ENCODE data around the gene HMGA1. TPM values are rescaled to one million over a fixed set of nuclear protein-coding genes. Genes with fewer than 3 reads are reported as not detected.
A peak's percentile ranks its signal among the peaks of the same experiment; 100 is the strongest.

Gene HMGA1
- total RNA-seq, 2 donors from 2014 or later = 87.5 to 90.3 TPM

GRCh38 chr6:34205466-34205865 is 31.2 kb upstream of the HMGA1 start:
- no peaks in the 10 kb centered on the region for H3K27me3 Mint-ChIP-seq
- no peak overlapping the region for H3K27ac Mint-ChIP-seq
- no peak overlapping the region for H3K4me3 Mint-ChIP-seq
- H3K9me3 ChIP-seq (ENCODE audit: control insufficient read depth, low read length, poor library complexity, severe bottlenecking) = no peaks in the 10 kb centered on the region
- H3K4me1 Mint-ChIP-seq = peaks cover 9% of the 10 kb centered on the region
- H3K36me3 Mint-ChIP-seq (ENCODE audit: low read depth) = no peaks in the 10 kb centered on the region
- no peak for ATAC-seq
- DNase-seq = no peak

- DNase-seq (no peak), ATAC-seq (no peak)
- Mint-ChIP-seq H3K4me1 (peaks cover 9% of the 10 kb centered on the region), H3K27me3 (no peaks in the 10 kb centered on the region), H3K4me3 (no peak overlapping the region), H3K27ac (no peak overlapping the region), H3K36me3 (ENCODE audit: low read depth) (no peaks in the 10 kb centered on the region)
- H3K9me3 ChIP-seq (ENCODE audit: control insufficient read depth, low read length, poor library complexity, severe bottlenecking) = no peaks in the 10 kb centered on the region
Observed at GRCh38 chr6:34205916-34206315, 30.8 kb upstream of the HMGA1 start.

GRCh38 chr6:34206726-34207125 is 29.9 kb upstream of the HMGA1 start:
- Mint-ChIP-seq H3K36me3 (ENCODE audit: low read depth) (no peaks in the 10 kb centered on the region), H3K4me3 (no peak overlapping the region), H3K4me1 (peaks cover 9% of the 10 kb centered on the region), H3K27ac (peak overlapping the region; percentile 4), H3K27me3 (no peaks in the 10 kb centered on the region)
- ATAC-seq = no peak
- DNase-seq = no peak
- no peaks in the 10 kb centered on the region for H3K9me3 ChIP-seq (ENCODE audit: control insufficient read depth, low read length, poor library complexity, severe bottlenecking)

- no peaks in the 10 kb centered on the region for H3K9me3 ChIP-seq (ENCODE audit: control insufficient read depth, low read length, poor library complexity, severe bottlenecking)
- no peaks in the 10 kb centered on the region for H3K27me3 Mint-ChIP-seq
- no peak overlapping the region for H3K4me3 Mint-ChIP-seq
- no peak for DNase-seq
- ATAC-seq = peak; percentile 16
- peak overlapping the region; percentile 75 for H3K27ac Mint-ChIP-seq
- peaks cover 9% of the 10 kb centered on the region for H3K4me1 Mint-ChIP-seq
- H3K36me3 Mint-ChIP-seq (ENCODE audit: low read depth) = no peaks in the 10 kb centered on the region
Observed at GRCh38 chr6:34207695-34208443, 28.8 kb upstream of the HMGA1 start.

GRCh38 chr6:34213772-34214171 is 22.9 kb upstream of the HMGA1 start:
- ATAC-seq = no peak
- Mint-ChIP-seq H3K4me3 (no peak overlapping the region), H3K27ac (no peak overlapping the region), H3K4me1 (peaks cover 2% of the 10 kb centered on the region), H3K36me3 (ENCODE audit: low read depth) (no peaks in the 10 kb centered on the region), H3K27me3 (no peaks in the 10 kb centered on the region)
- no peaks in the 10 kb centered on the region for H3K9me3 ChIP-seq (ENCODE audit: control insufficient read depth, low read length, poor library complexity, severe bottlenecking)
- no peak for DNase-seq

- Mint-ChIP-seq H3K4me3 (no peak overlapping the region), H3K27ac (peak overlapping the region; percentile 82), H3K4me1 (peaks cover 4% of the 10 kb centered on the region), H3K27me3 (no peaks in the 10 kb centered on the region), H3K36me3 (ENCODE audit: low read depth) (no peaks in the 10 kb centered on the region)
- no peaks in the 10 kb centered on the region for H3K9me3 ChIP-seq (ENCODE audit: control insufficient read depth, low read length, poor library complexity, severe bottlenecking)
- no peak for ATAC-seq
- DNase-seq = no peak
Observed at GRCh38 chr6:34218691-34219090, 18.0 kb upstream of the HMGA1 start.

- H3K36me3 Mint-ChIP-seq (ENCODE audit: low read depth) = no peaks in the 10 kb centered on the region
- ATAC-seq (no peak), DNase-seq (no peak)
- peak overlapping the region; percentile 88 for H3K27ac Mint-ChIP-seq
- no peaks in the 10 kb centered on the region for H3K27me3 Mint-ChIP-seq
- H3K4me3 Mint-ChIP-seq = peak overlapping the region; percentile 66
- H3K9me3 ChIP-seq (ENCODE audit: control insufficient read depth, low read length, poor library complexity, severe bottlenecking) = no peaks in the 10 kb centered on the region
- peaks cover 5% of the 10 kb centered on the region for H3K4me1 Mint-ChIP-seq
Observed at GRCh38 chr6:34223381-34223955, 13.2 kb upstream of the HMGA1 start.

GRCh38 chr6:34223956-34224940 is 12.4 kb upstream of the HMGA1 start:
- no peaks in the 10 kb centered on the region for H3K9me3 ChIP-seq (ENCODE audit: control insufficient read depth, low read length, poor library complexity, severe bottlenecking)
- Mint-ChIP-seq H3K27ac (peak overlapping the region; percentile 88), H3K36me3 (ENCODE audit: low read depth) (no peaks in the 10 kb centered on the region), H3K4me1 (peaks cover 3% of the 10 kb centered on the region), H3K27me3 (no peaks in the 10 kb centered on the region), H3K4me3 (peak overlapping the region; percentile 66)
- ATAC-seq (peak; percentile 94), DNase-seq (peak; percentile 89 to 98 (median 96))

GRCh38 chr6:34225551-34225950 is 11.1 kb upstream of the HMGA1 start:
- DNase-seq (no peak), ATAC-seq (no peak)
- H3K9me3 ChIP-seq (ENCODE audit: control insufficient read depth, low read length, poor library complexity, severe bottlenecking) = no peaks in the 10 kb centered on the region
- Mint-ChIP-seq H3K27ac (peak overlapping the region; percentile 88), H3K36me3 (ENCODE audit: low read depth) (no peaks in the 10 kb centered on the region), H3K4me3 (no peak overlapping the region), H3K27me3 (no peaks in the 10 kb centered on the region), H3K4me1 (peaks cover 3% of the 10 kb centered on the region)

- no peaks in the 10 kb centered on the region for H3K9me3 ChIP-seq (ENCODE audit: control insufficient read depth, low read length, poor library complexity, severe bottlenecking)
- Mint-ChIP-seq H3K27ac (peak overlapping the region; percentile 88), H3K4me3 (no peak overlapping the region), H3K4me1 (peaks cover 3% of the 10 kb centered on the region), H3K27me3 (no peaks in the 10 kb centered on the region), H3K36me3 (ENCODE audit: low read depth) (no peaks in the 10 kb centered on the region)
- DNase-seq = no peak
- no peak for ATAC-seq
Observed at GRCh38 chr6:34226066-34226465, 10.6 kb upstream of the HMGA1 start.

- no peaks in the 10 kb centered on the region for H3K36me3 Mint-ChIP-seq (ENCODE audit: low read depth)
- peaks cover 3% of the 10 kb centered on the region for H3K4me1 Mint-ChIP-seq
- ATAC-seq = no peak
- peak overlapping the region; percentile 88 for H3K27ac Mint-ChIP-seq
- H3K4me3 Mint-ChIP-seq = no peak overlapping the region
- no peak for DNase-seq
- no peaks in the 10 kb centered on the region for H3K27me3 Mint-ChIP-seq
- no peaks in the 10 kb centered on the region for H3K9me3 ChIP-seq (ENCODE audit: control insufficient read depth, low read length, poor library complexity, severe bottlenecking)
Observed at GRCh38 chr6:34226731-34227586, 9.7 kb upstream of the HMGA1 start.

GRCh38 chr6:34227761-34228421 is 8.8 kb upstream of the HMGA1 start:
- Mint-ChIP-seq H3K4me1 (peaks cover 3% of the 10 kb centered on the region), H3K27ac (peak overlapping the region; percentile 88)
- no peak for ATAC-seq

More at GRCh38 chr6:34227761-34228421, 8.8 kb upstream of the HMGA1 start:
- H3K9me3 ChIP-seq (ENCODE audit: control insufficient read depth, low read length, poor library complexity, severe bottlenecking) = no peaks in the 10 kb centered on the region
- H3K36me3 Mint-ChIP-seq (ENCODE audit: low read depth) = no peaks in the 10 kb centered on the region
- no peak for DNase-seq
- no peaks in the 10 kb centered on the region for H3K27me3 Mint-ChIP-seq
- H3K4me3 Mint-ChIP-seq = no peak overlapping the region
